Neuronal stem cell (in vitro differentiated cells): ENCODE data around the gene GALR2.
A peak's percentile ranks its signal among the peaks of the same experiment; 100 is the strongest.

Experiments
- DNase-seq: peaks from one replicate; pipeline ENCODE4 v3.0.0-alpha.2; 2013; ENCODE audit warnings: low spot score
- H2AFZ ChIP-seq: one replicate; pipeline ENCODE4 v1.6.1; 2013; ENCODE audit warnings: mild to moderate bottlenecking, low read length, inconsistent platforms
- H2AK5ac ChIP-seq: 2 replicates; pipeline ENCODE4 v1.6.1; 2013; ENCODE audit warnings: low read depth, mild to moderate bottlenecking, inconsistent platforms, low read length, moderate library complexity, mixed read lengths
- H2BK120ac ChIP-seq: 2 replicates; pipeline ENCODE4 v1.6.1; 2013; ENCODE audit warnings: low read depth, mild to moderate bottlenecking, inconsistent platforms, low read length, moderate library complexity, mixed read lengths
- H2BK12ac ChIP-seq: one replicate; pipeline ENCODE4 v1.6.1; 2013; ENCODE audit warnings: low read length, inconsistent platforms
- H2BK15ac ChIP-seq: 2 replicates; pipeline ENCODE4 v1.6.1; 2013; ENCODE audit warnings: mild to moderate bottlenecking, low read length, inconsistent platforms, mixed read lengths
- H2BK5ac ChIP-seq: one replicate; pipeline ENCODE4 v1.6.1; 2013; ENCODE audit warnings: inconsistent platforms, mild to moderate bottlenecking, low read length, moderate library complexity
- H3K14ac ChIP-seq: one replicate; pipeline ENCODE4 v1.6.1; 2013; ENCODE audit warnings: low read length, inconsistent platforms
- H3K18ac ChIP-seq: 2 replicates; pipeline ENCODE4 v1.6.1; 2013; ENCODE audit warnings: low read length, inconsistent platforms
- H3K23ac ChIP-seq: 2 replicates; pipeline ENCODE4 v1.6.1; 2013; ENCODE audit warnings: low read depth, mild to moderate bottlenecking, mixed read lengths, low read length, inconsistent platforms; ENCODE audit not compliant: poor library complexity
- H3K27ac ChIP-seq: replicated peaks from 3 replicates; pipeline ENCODE4 v1.5.1; 2013; ENCODE audit warnings: low read length, inconsistent platforms
- H3K27me3 ChIP-seq, 3 experiments: 2 replicates each; pipeline ENCODE4 v1.6.1; 2013; ENCODE audit warnings: low read length in 3 of 3, mild to moderate bottlenecking in 2 of 3, inconsistent platforms in 1 of 3, low read depth in 1 of 3, mixed read lengths in 1 of 3, moderate library complexity in 1 of 3; ENCODE audit not compliant: control insufficient read depth in 3 of 3, insufficient read depth in 3 of 3
- H3K36me3 ChIP-seq, 2 donors: replicated peaks in 1 of 2; 2 replicates each; pipeline ENCODE4 v1.6.1; 2013; ENCODE audit warnings: low read length in 2 of 2; ENCODE audit not compliant: control insufficient read depth in 2 of 2, insufficient read depth in 2 of 2
- H3K4ac ChIP-seq: 2 replicates; pipeline ENCODE4 v1.6.1; 2013; ENCODE audit warnings: inconsistent platforms, mild to moderate bottlenecking, low read length, moderate library complexity
- H3K4me1 ChIP-seq, 2 donors: 1 replicate in 1 of 2; 2 replicates in 1 of 2; pipeline ENCODE4 v1.6.1; 2013; ENCODE audit warnings: low read length in 2 of 2, low read depth in 1 of 2; ENCODE audit not compliant: control insufficient read depth in 2 of 2, insufficient read depth in 1 of 2
- H3K4me2 ChIP-seq: one replicate; pipeline ENCODE4 v1.6.1; 2013; ENCODE audit warnings: mild to moderate bottlenecking, low read length, inconsistent platforms; ENCODE audit not compliant: insufficient read depth, poor library complexity, severe bottlenecking
- H3K4me3 ChIP-seq, 2 donors: 2 replicates each; pipeline ENCODE4 v1.5.1; 2013; ENCODE audit warnings: low read length in 2 of 2, mild to moderate bottlenecking in 2 of 2, inconsistent platforms in 1 of 2, moderate library complexity in 1 of 2
- H3K79me1 ChIP-seq: one replicate; pipeline ENCODE4 v1.6.1; 2013; ENCODE audit warnings: low read depth, mild to moderate bottlenecking, inconsistent platforms, low read length, moderate library complexity
- H3K9ac ChIP-seq: one replicate; pipeline ENCODE4 v1.6.1; 2013; ENCODE audit warnings: mild to moderate bottlenecking, low read depth, low read length, inconsistent platforms; ENCODE audit not compliant: poor library complexity
- H3K9me3 ChIP-seq, 2 donors: replicated peaks in 1 of 2; 2 replicates each; pipeline versions ENCODE3 to v1.6.1; 2013; ENCODE audit warnings: low read length in 2 of 2, mild to moderate bottlenecking in 2 of 2, inconsistent platforms in 1 of 2, low read depth in 1 of 2, mixed read lengths in 1 of 2, moderate library complexity in 1 of 2; ENCODE audit not compliant: control insufficient read depth in 2 of 2, insufficient read depth in 1 of 2
- H4K8ac ChIP-seq: one replicate; pipeline ENCODE4 v1.6.1; 2013; ENCODE audit warnings: low read depth, mild to moderate bottlenecking, inconsistent platforms, low read length, moderate library complexity
- H4K91ac ChIP-seq: one replicate; pipeline ENCODE4 v1.6.1; 2013; ENCODE audit warnings: low read length, low read depth, mild to moderate bottlenecking, inconsistent platforms; ENCODE audit not compliant: poor library complexity
- WGBS, 2 donors: extraction: QIAGEN DNeasy Blood & Tissue Kit; methylation state at CpG; one replicate each; pipeline ENCODE4 v1.1.7; 2013; ENCODE audit warnings: missing lambda C conversion rate in 2 of 2, mixed read lengths in 1 of 2; ENCODE audit not compliant: insufficient read length in 2 of 2, insufficient replicate concordance in 1 of 2; ENCODE audit errors: extremely low coverage in 2 of 2; 5-methylcytosine and 5-hydroxymethylcytosine counted together

The GALR2 gene

DNA sequence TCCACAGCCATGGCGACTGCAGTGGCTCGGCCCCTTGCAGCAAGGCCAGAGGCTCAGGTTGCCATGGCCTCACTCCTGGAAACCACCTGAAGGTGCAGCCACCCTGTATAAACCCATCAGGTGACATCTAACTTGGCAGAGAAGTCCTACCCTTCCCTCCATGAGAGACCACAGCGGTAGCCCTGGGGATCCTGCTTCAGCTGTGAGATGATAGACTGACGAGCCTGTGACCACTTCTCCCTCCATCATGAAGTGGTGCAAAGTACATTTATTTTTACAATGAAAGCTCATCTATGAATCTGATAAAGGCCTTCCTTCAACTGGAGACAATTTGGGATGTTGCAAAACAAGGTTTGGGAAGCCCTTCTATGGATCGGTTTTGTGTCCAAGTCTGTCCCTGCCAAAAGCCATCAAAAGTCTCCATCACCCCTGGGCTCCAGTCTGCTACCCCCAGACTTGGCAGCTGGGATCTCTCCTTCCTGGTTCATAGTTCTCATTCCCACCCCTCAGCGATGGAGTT, 6.2 kb downstream of the GALR2 start:
- Histone ChIP-seq H2BK5ac (no peak overlapping the region), H3K4ac (no peak overlapping the region), H3K27ac (no peak overlapping the region), H2BK120ac (no peak overlapping the region), H3K36me3 (peaks cover 20 to 40% of the 10 kb centered on the region in 2 donors), H4K8ac (no peak overlapping the region), H4K91ac (no peak overlapping the region), H2BK15ac (no peak overlapping the region), H3K4me3 (no peak overlapping the region), H3K23ac (peak overlapping the region; percentile 86), H3K4me2 (no peak overlapping the region), H3K27me3 (peaks cover 13 to 43% (median 22%) of the 10 kb centered on the region in 3 experiments), H2AK5ac (no peak overlapping the region), H3K14ac (no peak overlapping the region), H3K4me1 (peaks cover 17 to 19% of the 10 kb centered on the region in 2 donors), H3K9ac (no peak overlapping the region), H2BK12ac (no peak overlapping the region), H3K79me1 (no peaks in the 10 kb centered on the region), H3K9me3 (peaks cover 0 to 2% of the 10 kb centered on the region in 2 donors), H3K18ac (peak overlapping the region; percentile 40), H2AFZ (no peak overlapping the region)
- WGBS, 2 donors, result no CpG with 5 or more reads among the region's 6 CpGs
- DNase-seq, result no peak

DNA sequence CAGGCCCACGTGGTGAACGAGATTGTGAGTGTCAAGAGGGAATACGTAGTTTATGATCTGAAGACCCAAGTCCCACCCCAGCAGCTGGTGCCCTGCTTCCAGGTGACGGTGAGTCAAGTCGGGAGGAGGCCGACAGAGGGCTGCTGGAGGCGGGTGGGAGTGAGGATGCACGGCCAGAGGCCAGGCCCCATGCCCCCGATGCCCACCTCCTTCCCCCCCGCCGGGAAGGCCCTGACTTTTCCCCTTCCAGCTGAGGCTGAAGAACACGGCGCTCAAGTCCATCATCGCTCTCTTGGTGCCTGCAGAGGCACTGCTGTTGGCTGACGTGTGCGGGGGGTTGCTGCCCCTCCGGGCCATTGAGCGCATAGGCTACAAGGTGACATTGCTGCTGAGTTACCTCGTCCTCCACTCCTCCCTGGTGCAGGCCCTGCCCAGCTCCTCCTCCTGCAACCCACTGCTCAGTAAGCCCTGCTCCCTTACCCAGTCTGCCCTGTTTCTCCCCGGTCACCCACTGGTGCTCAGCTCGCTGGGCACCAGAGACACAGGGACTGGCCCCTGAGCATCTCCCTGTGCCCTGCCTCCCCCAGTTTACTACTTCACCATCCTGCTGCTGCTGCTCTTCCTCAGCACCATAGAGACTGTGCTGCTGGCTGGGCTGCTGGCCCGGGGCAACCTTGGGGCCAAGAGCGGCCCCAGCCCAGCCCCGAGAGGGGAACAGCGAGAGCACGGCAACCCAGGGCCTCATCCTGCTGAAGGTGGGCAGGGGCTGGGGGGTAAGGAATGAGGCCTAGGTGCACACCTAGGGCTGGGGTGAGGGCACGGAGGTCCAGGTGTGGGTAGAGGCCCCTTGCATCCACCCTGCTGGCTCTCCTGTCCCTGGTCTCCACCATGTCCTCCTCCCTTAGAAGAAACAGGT, 7.0 kb downstream of the GALR2 start:
- Histone ChIP-seq H3K4me2 (no peak overlapping the region), H2AFZ (no peak overlapping the region), H2AK5ac (no peak overlapping the region), H4K91ac (no peak overlapping the region), H3K79me1 (no peaks in the 10 kb centered on the region), H3K9ac (peak overlapping the region; percentile 50), H3K36me3 (peaks cover 24 to 46% of the 10 kb centered on the region in 2 donors), H3K4me1 (peaks cover 17 to 19% of the 10 kb centered on the region in 2 donors), H2BK120ac (no peak overlapping the region), H3K18ac (no peak overlapping the region), H3K4ac (no peak overlapping the region), H2BK12ac (no peak overlapping the region), H2BK5ac (no peak overlapping the region), H2BK15ac (no peak overlapping the region), H3K27ac (no peak overlapping the region), H3K27me3 (peaks cover 6 to 35% (median 15%) of the 10 kb centered on the region in 3 experiments), H4K8ac (no peak overlapping the region), H3K4me3 (no peak overlapping the region), H3K14ac (no peak overlapping the region), H3K9me3 (peaks cover 0 to 2% of the 10 kb centered on the region in 2 donors), H3K23ac (peak overlapping the region; percentile 35)
- WGBS, 2 donors, result no CpG with 5 or more reads among the region's 27 CpGs
- no peak for DNase-seq

DNA sequence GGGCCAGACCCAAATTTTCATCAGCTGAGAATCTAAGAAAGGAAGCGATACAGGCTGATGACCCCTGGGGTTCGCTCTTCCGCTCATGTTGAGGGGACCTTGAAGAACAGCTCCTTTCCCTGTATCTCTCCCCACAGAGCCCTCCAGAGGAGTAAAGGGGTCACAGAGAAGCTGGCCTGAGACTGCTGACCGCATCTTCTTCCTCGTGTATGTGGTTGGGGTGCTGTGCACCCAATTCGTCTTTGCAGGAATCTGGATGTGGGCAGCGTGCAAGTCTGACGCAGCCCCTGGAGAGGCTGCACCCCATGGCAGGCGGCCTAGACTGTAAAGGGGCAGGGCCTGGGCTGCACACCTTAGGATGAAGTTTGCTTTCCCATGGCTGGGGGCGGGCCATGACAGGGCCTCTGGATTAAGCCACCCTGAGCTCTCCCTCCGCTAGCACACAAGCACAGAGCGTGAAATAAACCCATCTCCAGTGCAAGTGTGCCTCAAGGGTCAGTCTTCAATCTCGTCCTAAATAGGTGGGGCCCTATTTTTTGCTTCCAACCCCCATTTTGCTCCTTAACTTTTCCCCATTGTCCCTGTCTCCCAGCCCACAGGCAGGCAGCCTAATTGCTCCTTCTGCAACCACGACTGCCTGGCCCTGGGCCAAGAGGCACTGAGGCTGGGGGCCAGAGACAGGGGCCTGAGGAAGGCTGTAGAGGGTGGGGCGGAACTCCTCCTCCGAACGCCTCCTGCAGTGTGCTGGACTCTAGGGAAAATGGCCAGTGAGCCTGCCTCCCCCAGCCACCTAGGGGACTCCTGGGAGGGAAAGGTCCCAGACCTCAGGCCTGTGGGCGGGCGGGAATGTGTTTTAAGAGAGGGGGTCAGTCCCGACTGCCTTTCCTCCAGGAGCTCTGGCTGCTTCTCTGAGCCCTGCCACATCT, 8.0 kb downstream of the GALR2 start:
- Histone ChIP-seq H2BK12ac (no peak overlapping the region), H3K18ac (no peak overlapping the region), H3K4me2 (no peak overlapping the region), H2AK5ac (no peak overlapping the region), H3K9ac (no peak overlapping the region), H4K91ac (no peak overlapping the region), H3K4me1 (peaks cover 15% of the 10 kb centered on the region in 2 donors), H3K36me3 (peaks cover 31 to 57% of the 10 kb centered on the region in 2 donors), H3K27me3 (peaks cover 0 to 25% (median 4%) of the 10 kb centered on the region in 3 experiments), H2BK15ac (no peak overlapping the region), H3K79me1 (no peaks in the 10 kb centered on the region), H4K8ac (no peak overlapping the region), H2BK120ac (no peak overlapping the region), H3K4ac (no peak overlapping the region), H3K4me3 (no peak overlapping the region), H3K9me3 (peaks cover 0 to 2% of the 10 kb centered on the region in 2 donors), H3K23ac (no peak overlapping the region), H2AFZ (no peak overlapping the region), H2BK5ac (no peak overlapping the region), H3K14ac (no peak overlapping the region), H3K27ac (no peak overlapping the region)
- WGBS, 2 donors, result no CpG with 5 or more reads among the region's 20 CpGs
- no peak for DNase-seq
